AG08395 (cell line): ENCODE measurements around the gene STK38L.

Source experiments
- DNase-seq: peaks from one replicate; pipeline ENCODE4 v3.0.0; 2012; ENCODE audit warnings: mixed read lengths, low spot score

STK38L gene

DNA sequence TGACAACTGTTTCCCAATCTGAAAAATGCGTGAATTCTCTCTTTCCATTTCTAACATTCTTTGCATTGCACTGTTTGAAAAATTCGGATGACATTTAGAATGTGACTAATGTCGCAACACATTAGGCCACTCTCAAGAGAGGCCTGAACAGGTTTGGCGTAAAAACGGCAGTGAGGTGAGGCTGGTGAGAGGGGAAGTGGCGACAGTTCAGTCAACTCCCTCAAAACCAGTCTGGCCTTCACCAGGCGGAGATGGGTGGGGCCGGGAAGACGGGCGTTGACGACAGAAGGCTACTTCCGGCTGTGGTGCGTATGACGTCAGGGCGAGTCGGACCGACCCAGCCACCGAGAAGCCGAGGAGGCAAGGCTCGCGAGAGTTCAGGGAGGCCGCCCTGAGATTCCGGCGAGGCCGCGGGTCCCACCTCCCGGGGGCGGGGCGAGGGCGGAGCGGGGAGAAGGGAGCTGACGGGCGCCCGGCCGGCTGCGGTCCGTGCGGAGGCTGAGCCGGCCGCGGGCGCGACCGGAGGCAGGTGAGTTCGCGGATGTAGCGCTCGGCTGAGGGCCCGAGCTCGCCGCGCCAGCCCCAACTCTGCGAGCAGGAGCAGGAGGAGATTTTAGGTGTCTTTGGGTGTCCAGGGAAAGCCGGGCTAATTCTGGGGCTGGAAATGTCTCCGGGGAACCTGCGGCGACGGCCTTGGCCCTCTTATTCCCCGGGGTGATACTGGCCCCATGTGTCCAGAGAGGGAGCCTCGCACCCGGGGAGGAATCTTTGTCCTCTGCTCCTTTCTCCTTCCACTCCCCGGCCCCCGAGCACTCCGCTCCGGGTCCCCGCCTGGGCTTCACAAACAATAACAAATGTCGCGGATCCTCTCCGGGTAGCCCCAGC, at the start of gene STK38L:
Gene STK38L (plus strand): TSS at position 483 of the 885 bp plus-strand sequence. CDS start 53,435 bp downstream, outside the sequence.
- DNase-seq, result peak; percentile 94

DNA sequence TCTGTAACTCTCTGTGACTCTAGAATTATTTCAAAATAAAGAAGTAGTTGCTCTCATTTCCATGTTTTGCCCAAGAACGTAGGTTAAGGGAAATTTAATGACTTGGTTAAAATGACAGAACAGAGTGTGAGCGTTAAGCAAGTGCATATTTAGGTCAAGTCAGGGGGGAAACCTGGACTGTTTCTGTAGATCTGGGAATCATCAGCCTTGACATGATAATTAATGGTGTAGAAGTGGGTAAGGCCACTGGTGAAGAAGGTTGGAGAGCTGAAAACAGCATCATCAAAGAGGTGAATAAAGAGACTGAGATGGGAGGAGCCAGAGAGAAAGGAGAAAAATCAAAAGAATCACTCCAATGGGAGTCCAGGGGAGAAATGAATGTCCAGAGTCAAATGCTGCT, 49.4 kb upstream of the STK38L start:
- no peak for DNase-seq

DNA sequence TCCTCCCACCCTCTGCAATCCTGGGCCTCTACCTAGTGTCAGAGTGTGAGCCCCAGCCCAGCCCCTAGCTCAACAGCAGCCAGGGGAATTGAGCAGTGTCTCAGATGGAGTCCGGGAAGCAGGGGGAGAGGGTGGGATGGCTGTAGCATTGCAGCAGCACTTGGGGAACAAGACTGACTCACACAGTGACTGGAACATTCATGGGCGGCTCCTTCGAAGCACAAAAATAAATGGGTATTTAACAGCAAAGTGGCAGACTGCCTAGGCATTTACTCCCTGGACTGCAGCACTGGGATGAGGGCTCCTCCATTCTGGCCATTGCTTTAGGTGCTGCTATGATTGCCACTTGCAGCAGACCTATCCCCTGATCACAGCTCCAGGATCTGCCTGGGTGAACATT, 46.0 kb upstream of the STK38L start:
- DNase-seq, result peak; percentile 32

DNA sequence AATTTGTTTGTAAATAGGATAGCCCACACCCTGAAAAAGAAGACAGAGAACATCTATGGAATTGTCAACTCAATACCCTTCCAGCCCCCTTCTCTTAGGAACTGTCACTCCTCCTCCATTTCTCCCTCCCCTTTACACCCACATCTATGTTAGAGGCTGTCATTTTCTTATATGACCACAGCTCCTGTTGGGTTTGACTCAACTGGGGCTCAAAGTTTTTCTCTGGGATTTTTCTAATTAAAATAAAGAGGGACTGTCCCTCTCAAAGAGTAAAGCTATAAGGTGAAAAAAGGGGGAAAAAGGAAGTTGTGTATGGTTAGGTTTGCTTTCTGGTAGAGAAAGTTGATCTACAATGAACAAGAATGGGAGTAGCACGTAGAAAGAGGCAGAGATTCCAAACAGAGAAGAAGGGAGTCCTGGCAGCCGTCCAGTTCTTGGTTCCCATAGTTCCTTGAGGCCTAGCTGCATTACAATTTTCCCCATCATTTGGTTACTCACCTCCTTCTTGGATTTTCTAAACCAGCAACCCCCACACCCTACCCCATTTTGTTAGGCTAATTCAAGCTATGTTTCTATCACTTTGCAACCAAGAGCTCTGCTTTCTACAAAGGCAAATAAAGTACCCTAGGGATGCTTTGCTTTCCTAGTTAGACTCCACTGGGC, 44.3 kb upstream of the STK38L start:
- no peak for DNase-seq

DNA sequence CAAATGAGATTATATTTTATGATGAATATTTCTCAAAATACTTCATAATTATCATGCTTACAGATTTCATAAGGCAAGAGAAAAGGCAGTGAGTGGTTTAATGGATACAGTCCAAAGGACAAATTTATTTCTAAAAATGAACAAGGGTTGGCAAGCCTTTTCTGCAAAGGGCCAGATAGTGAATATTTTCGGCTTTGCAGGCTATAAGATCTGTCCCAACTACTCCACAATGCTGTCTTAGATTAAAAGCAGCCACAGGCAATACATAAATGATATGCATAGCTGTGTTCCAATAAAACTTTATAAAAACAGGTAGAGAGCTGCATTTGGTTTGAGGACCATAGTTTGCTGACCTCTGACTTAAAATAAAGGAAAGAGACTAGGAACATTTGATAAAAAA, 42.9 kb upstream of the STK38L start:
- DNase-seq, result no peak

DNA sequence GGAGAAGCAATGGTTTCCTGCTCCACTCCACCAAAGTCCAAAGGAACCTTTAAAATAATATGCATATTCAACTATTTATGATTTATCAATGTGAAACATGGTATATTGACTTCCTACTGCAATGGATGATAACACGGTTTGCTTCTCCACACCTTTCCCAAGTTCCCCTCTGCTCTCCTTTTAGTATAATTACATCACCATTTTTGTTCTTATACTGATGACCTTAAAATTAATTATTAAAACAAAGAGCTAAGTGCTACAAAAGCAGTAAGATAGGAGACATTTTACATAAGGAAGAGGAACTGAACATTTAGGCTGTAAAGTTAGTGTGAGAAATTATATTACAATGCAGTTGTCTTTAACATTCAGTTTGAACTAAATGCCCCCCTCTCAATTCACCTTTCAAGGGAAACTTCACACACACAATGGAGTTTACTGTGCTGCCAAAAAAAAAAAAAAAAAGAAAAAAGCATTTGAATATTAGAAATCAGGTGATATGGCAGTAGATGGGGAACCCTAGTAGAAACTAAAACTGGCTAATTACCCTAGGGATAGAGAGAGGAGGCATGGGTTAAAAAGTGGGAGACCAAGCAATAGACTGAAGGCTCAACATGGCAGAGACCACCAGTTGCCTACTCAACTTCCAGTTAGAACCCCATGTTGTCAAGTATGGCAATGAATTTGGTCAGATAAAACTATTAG, 37.1 kb upstream of the STK38L start:
- no peak for DNase-seq

DNA sequence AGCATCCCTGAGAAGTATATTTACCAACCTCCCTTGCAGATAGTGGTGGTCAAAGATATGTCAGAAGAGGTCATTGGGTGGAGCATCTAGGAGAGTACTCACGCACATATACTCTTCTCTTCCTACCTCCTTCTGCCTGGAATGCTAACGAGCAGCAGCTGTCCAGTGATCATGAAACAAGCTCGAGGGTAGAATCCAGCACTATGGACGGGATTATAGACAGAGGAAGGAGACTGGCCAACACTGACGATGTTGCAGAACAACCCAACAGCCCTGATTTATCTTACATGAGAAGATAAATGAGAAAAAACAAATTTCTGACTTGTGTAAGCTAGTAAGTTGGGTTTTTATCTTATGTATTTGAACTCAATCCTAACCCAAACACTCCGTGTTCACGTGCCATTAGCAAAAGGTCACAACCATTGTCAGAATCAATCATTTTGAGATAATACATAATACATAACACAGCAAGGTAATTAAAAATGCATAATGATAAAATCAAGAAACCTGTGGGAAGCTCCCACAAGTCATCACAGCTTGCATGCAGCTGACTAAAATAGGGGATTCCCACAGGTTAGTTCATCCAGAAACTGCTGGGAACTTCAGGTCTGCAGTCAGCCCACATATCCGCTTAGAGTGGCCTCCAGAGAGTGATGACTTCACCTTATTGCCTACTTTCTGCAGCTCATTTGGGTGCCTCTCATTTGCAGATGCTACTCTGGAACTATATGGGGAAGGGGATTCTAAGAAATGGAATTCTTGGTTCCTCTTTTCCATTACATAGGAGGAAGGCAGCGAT, 36.3 kb upstream of the STK38L start:
- DNase-seq, result peak; percentile 39

DNA sequence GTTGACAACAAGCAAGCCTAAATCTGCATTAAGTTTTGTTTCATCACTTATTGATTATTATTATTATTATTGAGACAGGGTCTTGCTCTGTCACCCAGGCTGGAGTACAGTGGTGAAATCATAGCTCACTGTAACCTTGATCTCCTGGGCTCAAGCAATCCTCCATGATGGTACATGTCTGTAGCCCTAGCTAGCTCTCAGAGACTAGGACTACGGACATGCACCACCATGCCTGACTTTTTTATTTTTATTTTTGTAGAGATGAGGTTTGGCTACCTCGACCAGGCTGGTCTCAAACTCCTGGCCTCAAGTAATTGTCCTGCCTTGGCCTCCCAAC, 35.7 kb upstream of the STK38L start:
- DNase-seq, result no peak

DNA sequence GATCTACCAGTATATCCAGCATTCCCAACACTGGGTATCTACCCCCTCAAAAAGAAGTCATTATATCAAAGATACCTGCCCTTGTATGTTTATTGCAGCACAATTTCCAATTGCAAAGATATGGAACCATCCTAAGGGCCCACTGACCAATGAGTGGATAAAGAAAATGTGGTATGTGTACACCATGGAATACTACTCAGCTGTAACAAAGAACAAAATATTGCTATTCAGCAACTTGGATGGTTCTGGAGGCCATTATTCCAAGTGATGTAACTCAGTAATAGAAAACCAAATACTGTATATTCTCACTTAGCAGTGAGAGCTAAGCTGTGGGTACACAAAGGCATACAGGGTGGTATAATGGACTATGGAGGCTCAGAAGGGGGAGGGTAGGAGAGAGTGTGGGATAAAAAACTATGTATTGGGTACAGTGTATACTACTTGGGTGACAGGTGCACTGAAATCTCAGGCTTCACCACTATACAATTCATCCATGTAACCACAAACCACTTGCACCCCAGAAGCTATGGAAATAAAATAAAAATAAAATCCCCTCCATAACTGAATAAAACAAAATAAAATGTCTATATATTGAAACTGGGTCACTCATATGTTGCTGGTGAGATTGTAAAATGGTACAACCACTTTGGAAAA, 34.7 kb upstream of the STK38L start:
- no peak for DNase-seq

DNA sequence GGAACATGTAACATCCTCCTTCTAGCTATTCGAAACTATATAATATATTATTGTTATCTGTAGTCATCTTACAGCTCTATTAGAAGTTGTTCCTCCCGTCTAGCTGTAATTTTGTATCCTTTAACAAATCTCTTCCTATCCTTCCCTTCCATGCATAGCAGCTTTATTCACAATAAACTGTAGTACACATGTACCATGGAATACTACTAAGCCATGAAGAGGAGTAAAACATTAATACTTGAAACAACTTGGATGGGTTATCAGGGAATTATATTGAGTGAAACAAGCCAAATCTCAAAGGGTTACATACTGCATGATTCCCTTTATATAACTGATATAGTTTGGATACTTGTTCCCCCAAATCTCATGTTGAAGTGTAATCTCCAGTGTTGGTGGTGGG, 33.9 kb upstream of the STK38L start:
- no peak for DNase-seq

DNA sequence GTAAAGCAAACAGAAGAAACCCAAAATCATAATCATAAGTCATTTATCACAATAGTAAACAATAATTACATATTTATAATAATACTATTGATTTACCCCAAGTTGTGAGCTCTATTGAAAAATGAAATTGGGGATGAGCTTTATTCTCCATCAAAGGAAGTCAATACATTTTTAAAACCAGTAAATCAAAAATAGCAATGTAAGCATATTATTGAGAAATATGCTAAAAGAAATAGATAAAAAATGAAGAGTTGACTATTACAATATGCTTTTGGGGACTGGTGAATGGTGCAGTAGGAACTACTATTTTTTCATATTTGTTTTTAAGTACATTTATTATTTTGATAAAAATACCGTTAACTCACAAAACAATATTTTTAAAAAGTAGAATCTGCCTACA, 31.2 kb upstream of the STK38L start:
- DNase-seq, result no peak

DNA sequence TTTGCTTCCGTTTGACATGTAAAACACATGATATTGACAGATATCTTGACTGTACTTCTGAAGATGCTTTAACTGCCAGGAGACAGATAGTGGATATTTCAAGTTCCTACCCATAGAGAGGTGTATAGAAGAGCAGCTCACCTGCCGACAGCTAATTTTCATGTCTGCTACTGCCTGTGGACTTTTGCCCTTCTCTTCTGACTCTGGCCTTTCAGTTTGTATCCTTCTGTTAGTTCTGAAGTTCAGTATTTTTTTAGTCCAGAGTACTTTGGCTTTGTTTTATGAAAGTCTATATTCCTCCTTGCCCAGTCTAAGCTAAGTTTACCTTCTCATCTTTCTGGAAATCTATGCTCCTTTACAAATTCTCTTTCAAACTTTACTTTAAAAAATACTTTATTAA, 30.8 kb upstream of the STK38L start:
- no peak for DNase-seq

DNA sequence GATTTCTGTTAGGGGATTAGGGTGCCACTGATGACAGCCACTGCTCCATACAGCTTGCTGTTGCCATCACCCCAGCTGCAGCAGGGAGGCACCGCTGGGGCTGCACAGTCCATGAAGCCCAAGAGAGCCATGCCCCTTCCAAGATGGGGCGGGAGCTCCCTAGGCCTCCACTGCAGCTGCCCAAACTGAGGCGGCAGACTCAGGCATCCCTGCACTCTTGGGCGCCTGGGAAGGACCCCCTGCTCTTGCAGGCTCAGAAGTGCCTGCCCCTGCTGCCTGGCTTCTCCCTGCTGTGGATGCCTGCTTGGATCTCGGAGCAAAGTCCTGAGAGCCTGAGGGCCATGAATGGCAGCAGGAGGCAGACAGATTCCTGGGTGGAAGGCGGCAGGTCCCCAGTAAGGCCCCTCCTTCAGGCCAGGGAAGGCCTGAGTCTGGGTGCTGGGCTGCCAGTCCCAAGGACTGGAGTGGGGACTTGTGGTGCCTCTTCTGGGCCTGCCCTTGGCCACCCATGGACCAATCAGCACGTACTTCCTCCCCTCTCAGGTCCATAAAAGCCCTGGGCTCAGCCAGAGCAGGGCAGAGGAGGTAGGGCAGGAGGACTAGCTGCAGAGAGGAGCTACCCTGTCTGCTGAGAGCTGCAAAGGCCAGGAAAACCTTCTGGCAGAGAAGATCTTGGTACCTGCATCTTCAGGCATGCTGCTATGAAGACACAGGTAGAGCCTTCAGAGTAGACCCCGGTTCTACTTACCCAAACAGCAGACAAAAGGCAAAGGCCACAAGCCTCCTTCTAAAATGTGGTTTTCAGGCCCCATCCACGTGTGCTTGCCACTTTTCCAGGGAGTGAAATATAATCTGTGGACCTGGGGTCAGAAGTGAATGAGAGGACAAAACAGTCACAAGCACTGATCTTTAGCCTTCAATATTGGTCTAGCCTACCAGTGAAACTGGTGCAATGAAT, 30.0 kb upstream of the STK38L start:
- DNase-seq, result no peak

DNA sequence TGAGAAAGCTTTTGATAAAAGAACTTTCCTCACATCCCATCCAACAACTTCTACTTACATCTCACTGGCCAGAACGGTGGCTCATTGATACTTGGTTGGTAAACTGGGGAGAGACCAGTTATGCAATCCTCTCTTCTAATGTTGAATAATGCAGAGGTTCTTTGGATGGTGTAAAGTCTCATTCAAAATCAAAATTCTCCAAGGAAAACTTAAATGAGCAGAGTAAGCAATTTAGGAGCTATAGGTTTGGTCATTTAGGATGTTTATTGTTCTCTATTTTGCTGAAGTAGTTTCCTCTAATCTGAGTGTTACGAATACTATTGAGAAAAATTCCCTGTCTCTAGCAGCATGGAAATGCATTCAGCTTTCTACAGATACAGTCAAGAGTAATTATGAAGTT, 26.5 kb upstream of the STK38L start:
- no peak for DNase-seq

DNA sequence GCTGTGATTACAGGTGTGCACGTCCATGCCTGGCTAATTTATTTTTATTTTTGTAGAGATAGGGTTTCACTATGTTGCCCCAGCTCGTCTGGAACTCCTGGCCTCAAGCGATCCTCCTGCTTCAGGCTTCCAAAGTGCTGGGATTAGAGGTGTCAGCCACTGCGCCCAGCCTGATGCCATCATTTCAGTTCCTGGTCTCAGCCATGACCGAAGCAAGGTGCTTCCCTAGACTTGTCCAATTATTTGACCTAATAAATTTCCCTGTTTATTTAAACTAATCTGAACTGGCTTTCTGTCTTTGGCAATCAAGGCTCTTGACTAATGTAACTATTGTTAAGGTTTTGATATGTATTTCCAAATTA, 24.4 kb upstream of the STK38L start:
- no peak for DNase-seq

DNA sequence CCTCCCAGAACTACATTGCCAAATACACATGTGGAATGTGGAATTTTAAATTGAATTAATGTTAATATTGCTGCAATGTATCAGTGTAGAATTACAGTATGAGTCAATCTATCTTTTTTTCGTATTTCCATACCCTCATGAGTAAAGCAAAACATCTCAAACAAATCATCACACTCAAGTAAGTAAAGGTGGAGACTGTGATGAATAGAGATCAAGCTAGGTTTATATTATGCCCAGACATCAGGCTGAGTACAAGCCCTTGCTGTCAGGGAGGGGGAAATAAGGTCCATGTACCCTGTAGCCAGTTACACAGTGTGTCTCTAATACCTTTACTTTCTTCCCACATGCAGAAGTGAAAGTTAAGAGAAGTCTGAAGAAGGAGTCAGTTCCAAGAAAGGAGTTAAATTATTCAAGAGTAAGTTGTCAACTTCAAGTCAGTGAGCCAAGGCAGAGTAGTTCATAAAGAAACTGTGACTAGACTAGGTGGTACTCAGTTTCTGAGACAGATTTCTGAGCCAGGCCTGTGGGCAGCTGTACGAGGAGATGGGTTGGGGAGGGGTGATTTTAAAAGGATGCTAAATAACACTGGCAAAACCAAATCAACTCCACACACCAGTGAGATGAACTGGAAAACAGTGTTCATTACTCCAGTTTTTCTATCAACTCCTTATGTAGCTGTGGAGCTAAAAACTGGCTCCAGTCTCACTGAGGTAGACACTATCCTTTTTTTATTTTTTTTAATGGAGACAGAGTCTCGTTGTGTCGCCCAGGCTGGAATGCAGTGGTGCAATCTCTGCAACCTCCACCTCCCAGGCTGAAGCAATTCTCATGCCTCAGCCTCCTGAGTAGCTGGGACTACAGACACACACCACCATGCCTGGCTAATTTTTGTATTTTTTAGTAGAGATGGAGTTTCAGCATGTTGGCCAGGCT, 23.8 kb upstream of the STK38L start:
- no peak for DNase-seq

DNA sequence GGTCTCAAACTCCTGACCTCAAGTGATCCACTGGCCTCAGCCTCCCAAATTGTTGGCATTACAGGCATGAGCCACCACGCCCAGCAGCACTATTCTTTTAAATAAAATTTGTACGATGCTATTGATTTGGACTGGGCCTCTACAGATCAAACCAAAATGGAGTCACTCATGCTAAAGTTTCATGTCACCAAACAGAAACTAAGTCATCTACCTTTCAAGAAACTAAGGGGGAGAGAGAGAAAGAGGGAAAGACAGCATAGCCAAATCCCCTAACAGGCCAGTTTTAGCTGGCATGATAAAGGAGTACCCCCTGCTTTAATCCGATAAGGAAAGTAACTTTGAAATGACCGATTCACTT, 23.1 kb upstream of the STK38L start:
- no peak for DNase-seq

DNA sequence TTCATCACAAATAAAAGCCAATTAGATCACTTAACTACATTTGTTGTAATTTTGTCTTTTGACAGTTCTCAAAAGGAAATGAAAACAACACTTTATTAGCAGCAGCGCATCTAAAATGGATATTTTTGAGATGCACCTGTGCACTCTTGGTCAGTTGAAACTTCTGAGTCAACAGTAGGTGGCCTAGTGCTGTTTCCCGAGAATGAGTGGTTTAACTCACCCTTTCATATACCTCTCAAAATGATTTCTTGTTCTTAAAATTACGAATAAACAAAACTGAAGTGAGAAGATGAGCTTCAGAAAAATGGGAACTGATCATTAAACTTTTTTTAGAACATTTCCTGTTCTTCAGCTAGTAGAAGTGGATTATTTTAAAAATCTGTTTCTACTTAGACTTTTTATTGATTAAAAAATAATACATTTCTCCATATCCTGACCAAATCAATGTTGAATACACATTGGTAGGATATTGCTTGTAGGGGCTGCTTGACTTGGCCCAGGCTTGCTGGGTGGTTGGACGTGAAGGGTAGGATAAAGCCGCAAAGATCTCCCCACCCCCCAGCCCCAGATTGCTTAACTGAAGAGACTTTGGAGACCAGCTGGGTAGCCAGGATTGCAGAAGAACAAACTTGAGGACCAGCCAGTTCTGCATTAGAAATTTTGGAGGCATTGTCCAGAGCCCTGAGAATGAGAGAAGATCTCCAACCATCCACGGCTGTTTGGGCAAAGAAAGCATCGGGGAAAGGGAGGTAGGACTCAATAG, 22.3 kb upstream of the STK38L start:
- no peak for DNase-seq

DNA sequence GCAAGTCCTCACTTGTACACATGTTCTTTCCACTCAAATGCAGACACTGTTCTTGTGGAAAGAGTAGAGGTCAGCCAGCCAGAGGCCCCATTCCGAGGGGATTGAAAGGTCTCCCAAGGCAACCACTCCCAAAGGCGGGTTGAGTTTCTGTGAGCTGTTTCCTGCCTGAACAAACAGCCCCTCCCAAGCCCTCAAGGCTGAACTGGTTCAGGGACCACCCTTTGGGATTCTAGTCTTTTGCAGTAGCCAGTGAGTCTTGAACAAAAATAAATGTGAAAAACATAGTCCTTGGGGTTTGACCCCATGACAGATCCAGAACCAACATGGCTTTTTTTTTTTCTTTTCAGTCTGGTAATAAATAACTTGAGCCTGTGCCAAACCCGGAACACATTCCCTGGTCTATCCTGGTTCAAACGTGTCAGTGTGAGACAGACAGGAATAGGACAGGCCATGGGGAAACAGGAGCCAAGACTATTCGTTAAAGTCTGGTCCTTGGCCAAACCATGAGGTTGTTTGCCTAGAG, 17.6 kb upstream of the STK38L start:
- DNase-seq, result no peak
